ENCODE data around the gene MTHFD1L.

MTHFD1L gene

DNA sequence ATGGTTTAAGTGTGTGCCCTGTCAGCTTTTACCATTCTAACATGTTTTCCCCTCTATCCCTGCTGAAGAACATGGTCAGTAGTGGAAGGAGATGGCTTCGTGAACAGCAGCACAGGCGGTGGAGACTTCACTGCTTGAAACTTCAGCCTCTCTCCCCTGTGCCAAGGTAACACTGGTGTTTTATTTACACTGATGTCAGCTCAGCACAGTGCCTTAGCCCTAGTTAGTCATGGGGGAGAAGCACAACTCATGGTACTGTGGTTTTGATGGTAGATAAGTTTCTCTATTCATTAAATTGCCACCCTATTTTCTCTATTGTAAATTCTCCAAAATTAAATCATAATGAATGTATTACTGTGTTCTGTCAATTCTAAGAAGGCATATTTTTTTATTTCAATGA, 56.6 kb downstream of the MTHFD1L start:
- Histone ChIP-seq H3K79me2 (ENCODE audit: insufficient read depth, low read length) (no peaks in the 10 kb centered on the region), H3K27me3 (ENCODE audit: insufficient read depth, low read length, poor library complexity, severe bottlenecking) (no peaks in the 10 kb centered on the region), H3K4me1 (ENCODE audit: insufficient read depth, low read length, poor library complexity, severe bottlenecking) (no peaks in the 10 kb centered on the region), H3K9me2 (replicated peaks; ENCODE audit: low read depth, low read length) (no peaks in the 10 kb centered on the region), H3K36me3 (ENCODE audit: insufficient read depth, low read length) (peaks cover 58% of the 10 kb centered on the region; the same call in 1 of the 2 replicates), H4K20me1 (ENCODE audit: insufficient read depth, low read length, poor library complexity, severe bottlenecking) (no peaks in the 10 kb centered on the region), H3K4me3 (ENCODE audit: low read length, poor library complexity, severe bottlenecking) (no peak overlapping the region), H3K9me3 (ENCODE audit: insufficient read depth, low read depth, low read length) (no peaks in the 10 kb centered on the region), H3F3A (ENCODE audit: low read depth) (no peaks in the 10 kb centered on the region), H2AFZ (ENCODE audit: low read length) (no peak overlapping the region), H3K9ac (ENCODE audit: low read depth, low read length, poor library complexity, severe bottlenecking) (no peak overlapping the region), H3K4me2 (ENCODE audit: low read depth, low read length, poor library complexity, severe bottlenecking) (no peak overlapping the region)
- TF ChIP-seq EZH2phosphoT487 (IDR thresholded peaks at IDR 0.05; ENCODE audit: borderline replicate concordance): no peak
- TF ChIP-seq, protein P1, sequence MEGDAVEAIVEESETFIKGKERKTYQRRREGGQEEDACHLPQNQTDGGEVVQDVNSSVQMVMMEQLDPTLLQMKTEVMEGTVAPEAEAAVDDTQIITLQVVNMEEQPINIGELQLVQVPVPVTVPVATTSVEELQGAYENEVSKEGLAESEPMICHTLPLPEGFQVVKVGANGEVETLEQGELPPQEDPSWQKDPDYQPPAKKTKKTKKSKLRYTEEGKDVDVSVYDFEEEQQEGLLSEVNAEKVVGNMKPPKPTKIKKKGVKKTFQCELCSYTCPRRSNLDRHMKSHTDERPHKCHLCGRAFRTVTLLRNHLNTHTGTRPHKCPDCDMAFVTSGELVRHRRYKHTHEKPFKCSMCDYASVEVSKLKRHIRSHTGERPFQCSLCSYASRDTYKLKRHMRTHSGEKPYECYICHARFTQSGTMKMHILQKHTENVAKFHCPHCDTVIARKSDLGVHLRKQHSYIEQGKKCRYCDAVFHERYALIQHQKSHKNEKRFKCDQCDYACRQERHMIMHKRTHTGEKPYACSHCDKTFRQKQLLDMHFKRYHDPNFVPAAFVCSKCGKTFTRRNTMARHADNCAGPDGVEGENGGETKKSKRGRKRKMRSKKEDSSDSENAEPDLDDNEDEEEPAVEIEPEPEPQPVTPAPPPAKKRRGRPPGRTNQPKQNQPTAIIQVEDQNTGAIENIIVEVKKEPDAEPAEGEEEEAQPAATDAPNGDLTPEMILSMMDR (conservative IDR thresholded peaks at IDR 0.05; ENCODE audit: low read length): no peak

GRCh38 chr6:150924808-150925589, 59.5 kb downstream of the MTHFD1L start:
- Histone ChIP-seq H3K9ac (ENCODE audit: low read depth, low read length, poor library complexity, severe bottlenecking) (no peak overlapping the region), H3K36me3 (ENCODE audit: insufficient read depth, low read length) (peaks cover 62% of the 10 kb centered on the region; the same call in 1 of the 2 replicates), H2AFZ (ENCODE audit: low read length) (no peak overlapping the region), H3K4me3 (ENCODE audit: low read length, poor library complexity, severe bottlenecking) (no peak overlapping the region), H3F3A (ENCODE audit: low read depth) (no peaks in the 10 kb centered on the region), H3K27me3 (ENCODE audit: insufficient read depth, low read length, poor library complexity, severe bottlenecking) (no peaks in the 10 kb centered on the region), H3K4me1 (ENCODE audit: insufficient read depth, low read length, poor library complexity, severe bottlenecking) (no peaks in the 10 kb centered on the region), H4K20me1 (ENCODE audit: insufficient read depth, low read length, poor library complexity, severe bottlenecking) (no peaks in the 10 kb centered on the region), H3K9me2 (replicated peaks; ENCODE audit: low read depth, low read length) (no peaks in the 10 kb centered on the region), H3K79me2 (ENCODE audit: insufficient read depth, low read length) (no peaks in the 10 kb centered on the region), H3K4me2 (ENCODE audit: low read depth, low read length, poor library complexity, severe bottlenecking) (no peak overlapping the region), H3K9me3 (ENCODE audit: insufficient read depth, low read depth, low read length) (no peaks in the 10 kb centered on the region)
- no peak for TF ChIP-seq EZH2phosphoT487 (IDR thresholded peaks at IDR 0.05; ENCODE audit: borderline replicate concordance)
- TF ChIP-seq, protein P1 (conservative IDR thresholded peaks at IDR 0.05; ENCODE audit: low read length): no peak

- Histone ChIP-seq H4K20me1 (ENCODE audit: insufficient read depth, low read length, poor library complexity, severe bottlenecking) (no peaks in the 10 kb centered on the region), H3K27me3 (ENCODE audit: insufficient read depth, low read length, poor library complexity, severe bottlenecking) (no peaks in the 10 kb centered on the region), H3K79me2 (ENCODE audit: insufficient read depth, low read length) (no peaks in the 10 kb centered on the region), H3K4me3 (ENCODE audit: low read length, poor library complexity, severe bottlenecking) (no peak overlapping the region), H3K9me3 (ENCODE audit: insufficient read depth, low read depth, low read length) (no peaks in the 10 kb centered on the region), H3K9me2 (replicated peaks; ENCODE audit: low read depth, low read length) (no peaks in the 10 kb centered on the region), H2AFZ (ENCODE audit: low read length) (no peak overlapping the region), H3K4me2 (ENCODE audit: low read depth, low read length, poor library complexity, severe bottlenecking) (no peak overlapping the region), H3F3A (ENCODE audit: low read depth) (no peaks in the 10 kb centered on the region), H3K36me3 (ENCODE audit: insufficient read depth, low read length) (peaks cover 59% of the 10 kb centered on the region; the same call in 1 of the 2 replicates), H3K4me1 (ENCODE audit: insufficient read depth, low read length, poor library complexity, severe bottlenecking) (no peaks in the 10 kb centered on the region), H3K9ac (ENCODE audit: low read depth, low read length, poor library complexity, severe bottlenecking) (no peak overlapping the region)
- TF ChIP-seq, protein P1 (conservative IDR thresholded peaks at IDR 0.05; ENCODE audit: low read length): no peak
- TF ChIP-seq EZH2phosphoT487 (IDR thresholded peaks at IDR 0.05; ENCODE audit: borderline replicate concordance): no peak
These were observed 60.1 kb downstream of the MTHFD1L start for GRCh38 chr6:150925590-150925928.
